RKO (cell line): Measurements from ENCODE around the gene MICAL3.
"Not testable (repeated sequence)": the region's sequence is repeated elsewhere in the genome, so short reads cannot be mapped to it uniquely, and the experiment has no call there.

Experiments
- DNase-seq: peaks from one replicate; pipeline ENCODE4 v3.0.0-alpha.2; 2016; ENCODE audit warnings: low spot score

Gene MICAL3

DNA sequence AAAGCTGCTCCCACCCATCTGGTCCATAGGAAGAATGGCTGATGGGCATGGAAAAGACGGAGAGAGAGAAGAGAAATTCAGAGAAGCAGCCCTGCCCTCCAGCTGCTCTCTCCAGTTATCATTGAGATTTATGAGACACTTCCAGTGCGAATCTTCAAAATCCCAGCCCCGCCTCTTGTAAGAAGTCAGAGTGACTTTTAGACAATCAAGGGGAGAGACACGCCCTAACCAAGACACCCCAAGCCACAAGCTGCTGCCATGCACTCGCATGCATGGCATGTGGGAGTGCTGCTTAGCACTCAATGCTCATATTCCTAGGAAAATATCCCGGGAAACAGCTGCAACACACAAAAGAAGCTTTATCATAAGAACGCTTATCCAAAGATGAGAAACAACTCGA is 139.5 kb downstream of the MICAL3 start:
- no peak for DNase-seq

DNA sequence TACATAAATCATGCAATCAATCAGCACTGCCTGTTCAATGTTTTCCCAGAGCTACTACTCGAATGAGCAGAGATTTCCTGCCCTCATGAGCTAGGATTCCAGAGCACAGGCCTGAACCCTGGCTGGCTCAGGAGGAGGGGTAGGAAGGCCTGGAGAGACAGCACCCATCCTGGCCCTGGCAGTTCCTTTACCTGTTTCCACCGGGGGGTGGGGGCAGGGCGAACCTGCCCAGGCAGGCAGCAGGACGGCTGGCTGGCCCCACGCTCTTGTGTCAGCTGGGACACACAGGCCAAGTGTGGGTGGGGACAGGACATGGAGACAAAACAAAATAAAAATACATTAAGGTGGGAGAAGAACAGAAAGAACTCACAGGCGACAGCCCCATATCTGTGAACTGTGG is 140.3 kb downstream of the MICAL3 start:
- no peak for DNase-seq

DNA sequence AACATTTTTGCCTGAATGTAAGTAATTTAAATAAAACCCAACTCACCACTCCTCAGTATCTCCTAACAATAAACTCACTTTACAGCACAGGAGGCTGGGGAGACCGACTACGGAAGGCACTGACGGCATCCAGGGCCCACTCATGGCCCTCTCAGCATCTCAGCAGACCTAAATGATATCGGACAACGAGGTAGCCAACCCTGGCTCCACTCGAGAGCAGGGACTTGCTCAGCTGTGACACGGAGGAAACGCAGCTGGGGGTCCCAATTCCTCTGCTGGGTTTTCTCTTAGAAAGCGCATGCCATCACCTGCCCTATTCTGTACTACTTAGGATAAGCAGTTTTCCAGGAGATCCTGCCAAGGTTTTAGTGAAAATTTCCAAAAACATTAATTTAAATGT is 141.0 kb downstream of the MICAL3 start:
- DNase-seq: no peak

- no peak for DNase-seq
Measured at GRCh38 chr22:17882727-17883126, 141.6 kb downstream of the MICAL3 start.

- no peak for DNase-seq
Measured at GRCh38 chr22:17882162-17882561, 142.2 kb downstream of the MICAL3 start.

DNA sequence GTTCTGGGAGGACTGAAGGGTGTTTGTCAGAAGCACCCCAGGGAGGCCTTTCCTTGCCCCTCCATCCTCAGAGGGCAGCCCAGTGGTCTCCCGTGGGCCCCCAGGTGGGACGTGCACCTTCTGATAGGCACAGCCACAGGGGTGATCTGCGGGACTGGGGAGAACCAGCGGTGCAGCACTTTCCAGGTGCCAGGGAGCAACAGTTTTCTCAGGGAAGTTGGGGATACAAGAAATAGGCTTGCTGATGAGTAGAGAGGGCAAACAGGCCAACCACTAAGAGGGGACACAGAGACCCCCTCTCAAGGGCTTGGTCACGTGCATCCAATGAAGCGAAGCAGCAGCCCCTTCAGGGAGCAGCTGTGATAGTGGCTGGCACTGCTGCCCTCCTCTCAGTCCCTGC is 143.0 kb downstream of the MICAL3 start:
- no peak for DNase-seq

DNA sequence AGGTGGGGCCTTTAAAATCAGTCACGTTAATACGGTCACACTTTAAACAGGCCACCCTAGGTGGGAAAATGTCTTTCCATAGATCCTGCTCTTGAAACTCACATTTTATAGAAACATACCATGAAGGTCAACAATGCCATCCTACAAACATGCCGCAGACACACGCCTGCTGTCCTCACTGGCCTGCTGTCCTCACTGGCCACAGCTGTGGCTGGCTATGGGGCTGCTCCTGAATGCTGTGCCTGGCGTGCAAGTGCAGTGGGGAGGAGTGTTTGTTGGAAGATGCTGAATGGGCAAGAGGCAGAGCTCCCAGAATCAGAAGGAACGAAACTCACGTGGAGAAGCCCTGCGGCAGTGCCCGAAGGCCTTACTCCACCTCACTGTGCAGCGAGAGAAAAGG is 143.9 kb downstream of the MICAL3 start:
- no peak for DNase-seq

DNA sequence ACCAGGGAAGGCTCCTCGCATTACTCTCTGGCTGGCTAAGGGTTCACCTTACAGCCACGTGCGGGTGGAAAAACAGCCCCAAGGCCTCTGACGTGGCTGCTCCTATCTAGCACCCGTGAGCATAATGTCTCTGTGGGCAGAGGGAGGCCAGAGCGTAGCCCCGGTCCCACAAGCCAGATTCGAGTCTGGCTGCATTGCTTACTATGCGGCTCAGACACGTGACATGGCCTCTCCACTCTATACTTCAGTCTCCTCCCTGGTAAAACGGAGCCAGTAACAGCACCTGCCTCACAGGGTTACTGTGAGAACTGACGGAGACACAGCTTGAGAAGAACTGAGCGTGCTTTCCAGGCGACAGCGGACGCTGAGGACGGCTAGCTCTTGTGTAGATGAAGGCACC is 144.3 kb downstream of the MICAL3 start:
- DNase-seq: no peak

- DNase-seq: no peak
Measured at GRCh38 chr22:17878941-17879340, 145.4 kb downstream of the MICAL3 start.

GRCh38 chr22:17878186-17878694 is 146.1 kb downstream of the MICAL3 start:
- DNase-seq: no peak

DNA sequence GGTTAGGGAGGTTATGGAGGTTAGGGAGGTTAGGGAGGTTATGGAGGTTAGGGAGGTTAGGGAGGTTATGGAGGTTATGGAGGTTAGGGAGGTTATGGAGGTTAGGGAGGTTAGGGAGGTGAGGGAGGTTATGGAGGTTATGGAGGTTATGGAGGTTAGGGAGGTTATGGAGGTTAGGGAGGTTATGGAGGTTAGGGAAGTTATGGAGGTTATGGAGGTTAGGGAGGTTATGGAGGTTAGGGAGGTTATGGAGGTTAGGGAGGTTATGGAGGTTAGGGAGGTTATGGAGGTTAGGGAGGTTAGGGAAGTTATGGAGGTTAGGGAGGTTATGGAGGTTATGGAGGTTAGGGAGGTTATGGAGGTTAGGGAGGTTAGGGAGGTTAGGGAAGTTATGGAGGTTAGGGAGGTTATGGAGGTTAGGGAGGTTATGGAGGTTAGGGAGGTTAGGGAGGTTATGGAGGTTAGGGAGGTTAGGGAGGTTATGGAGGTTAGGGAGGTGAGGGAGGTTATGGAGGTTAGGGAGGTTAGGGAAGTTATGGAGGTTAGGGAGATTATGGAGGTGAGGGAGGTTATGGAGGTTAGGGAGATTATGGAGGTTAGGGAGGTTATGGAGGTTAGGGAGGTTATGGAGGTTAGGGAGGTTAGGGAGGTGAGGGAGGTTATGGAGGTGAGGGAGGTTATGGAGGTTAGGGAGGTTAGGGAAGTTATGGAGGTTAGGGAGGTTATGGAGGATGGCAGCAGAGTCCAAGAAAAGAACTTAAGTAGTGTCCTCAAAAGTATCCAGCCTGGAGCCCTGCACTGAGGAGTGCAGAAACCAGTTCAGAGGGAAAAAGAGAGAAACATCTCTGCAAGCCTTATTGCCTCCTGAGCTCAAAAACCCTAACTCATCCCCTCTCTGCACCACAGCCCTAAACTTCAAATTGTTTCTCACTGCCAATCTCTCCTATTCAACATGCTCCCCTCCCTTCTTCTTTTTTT is 147.2 kb downstream of the MICAL3 start:
- DNase-seq: not testable (repeated sequence)

DNA sequence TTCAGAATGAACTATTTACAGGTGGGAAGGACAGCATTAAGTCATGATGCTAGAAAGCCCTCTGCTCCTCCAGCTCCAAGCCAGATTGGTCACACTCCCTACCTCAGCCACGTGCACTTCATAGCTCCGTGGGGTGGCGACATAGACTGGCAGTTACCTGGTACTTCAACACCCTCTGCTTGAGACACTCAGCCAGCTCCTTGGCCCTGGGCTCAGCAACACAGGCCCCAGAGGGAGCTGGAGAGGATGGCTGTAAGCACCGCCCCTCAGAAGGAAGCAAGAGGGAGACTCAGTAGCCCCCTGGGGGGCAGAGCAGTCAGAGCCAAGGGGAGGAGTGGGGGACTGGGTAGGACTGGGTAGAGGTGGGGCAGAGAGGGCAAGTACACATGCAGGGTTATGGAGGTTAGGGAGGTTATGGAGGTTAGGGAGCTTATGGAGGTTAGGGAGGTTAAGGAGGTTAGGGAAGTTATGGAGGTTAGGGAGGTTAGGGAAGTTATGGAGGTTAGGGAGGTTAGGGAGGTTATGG is 148.0 kb downstream of the MICAL3 start:
- DNase-seq: no peak

DNA sequence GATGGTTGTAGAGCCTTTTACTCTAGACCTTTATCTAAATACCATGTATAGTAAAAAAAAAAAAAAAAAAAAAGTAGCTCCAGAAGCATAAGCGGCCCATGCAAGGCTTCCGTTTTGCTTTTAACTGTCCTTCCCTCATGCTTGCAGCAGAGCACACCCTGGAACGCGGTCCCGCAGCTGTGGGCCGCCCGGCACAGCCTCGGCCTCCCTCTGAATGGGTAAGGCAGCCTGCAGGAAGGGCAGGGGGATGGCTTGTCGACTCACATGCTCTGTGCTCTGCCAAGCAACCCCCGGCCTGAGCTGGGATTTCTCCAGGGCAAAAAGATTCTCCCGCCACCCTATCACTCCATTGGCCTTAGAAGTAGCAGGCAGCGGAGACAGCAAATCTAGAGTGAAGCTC is 148.7 kb downstream of the MICAL3 start:
- DNase-seq: no peak

GRCh38 chr22:17875156-17875555 is 149.2 kb downstream of the MICAL3 start:
- no peak for DNase-seq

DNA sequence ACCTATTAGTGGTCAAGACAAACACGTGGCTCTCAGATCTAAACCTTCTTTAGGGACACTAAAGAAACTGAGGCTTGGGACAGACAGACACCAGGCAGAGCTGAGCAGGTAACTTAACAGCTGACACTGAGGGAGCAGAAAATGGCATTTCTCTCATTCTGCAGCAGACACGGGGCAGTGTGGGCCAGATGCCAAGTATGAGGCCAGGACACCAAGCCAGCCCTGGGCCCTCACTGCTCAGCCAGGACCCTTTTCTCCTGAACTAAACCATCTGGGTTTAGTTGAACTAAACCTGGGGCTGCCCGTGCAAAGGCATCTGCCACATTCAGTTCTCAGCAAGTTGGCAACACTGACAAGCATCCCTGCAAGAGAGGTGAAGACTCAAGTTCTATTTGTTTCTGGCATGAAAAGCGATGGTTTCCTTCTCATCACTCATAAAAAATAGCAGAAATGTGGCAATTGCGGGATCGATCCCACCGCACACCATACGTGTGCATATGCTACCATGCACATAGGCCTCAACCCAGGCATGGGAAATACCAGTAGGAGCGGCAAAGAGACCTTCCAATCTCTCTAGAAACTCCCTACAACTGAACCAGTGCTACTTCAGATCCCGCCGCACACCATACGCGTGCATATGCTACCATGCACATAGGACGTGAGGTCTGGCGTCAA is 150.0 kb downstream of the MICAL3 start:
- DNase-seq: no peak

GRCh38 chr22:17873804-17874203 is 150.6 kb downstream of the MICAL3 start:
- no peak for DNase-seq

- no peak for DNase-seq
Measured at GRCh38 chr22:17873116-17873515, 151.2 kb downstream of the MICAL3 start.

DNA sequence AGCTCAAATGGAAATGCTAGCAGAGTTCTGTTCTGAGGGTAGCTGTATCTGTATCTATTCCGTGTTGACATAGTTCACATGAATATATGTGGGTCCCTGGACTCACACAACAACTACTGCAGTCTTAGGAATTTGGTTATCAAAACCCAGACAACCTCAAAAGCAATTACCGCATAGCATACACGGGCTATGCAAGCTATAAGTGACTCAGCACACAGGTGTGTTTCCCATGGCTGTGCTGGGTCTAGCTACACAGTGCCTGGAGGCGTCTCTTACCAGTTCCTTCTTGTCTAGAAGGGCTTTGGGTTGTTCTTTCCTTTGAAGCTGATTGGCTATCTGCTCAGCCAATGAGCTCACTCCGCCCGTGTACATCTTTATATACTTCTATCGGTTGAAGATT is 151.9 kb downstream of the MICAL3 start:
- no peak for DNase-seq

DNA sequence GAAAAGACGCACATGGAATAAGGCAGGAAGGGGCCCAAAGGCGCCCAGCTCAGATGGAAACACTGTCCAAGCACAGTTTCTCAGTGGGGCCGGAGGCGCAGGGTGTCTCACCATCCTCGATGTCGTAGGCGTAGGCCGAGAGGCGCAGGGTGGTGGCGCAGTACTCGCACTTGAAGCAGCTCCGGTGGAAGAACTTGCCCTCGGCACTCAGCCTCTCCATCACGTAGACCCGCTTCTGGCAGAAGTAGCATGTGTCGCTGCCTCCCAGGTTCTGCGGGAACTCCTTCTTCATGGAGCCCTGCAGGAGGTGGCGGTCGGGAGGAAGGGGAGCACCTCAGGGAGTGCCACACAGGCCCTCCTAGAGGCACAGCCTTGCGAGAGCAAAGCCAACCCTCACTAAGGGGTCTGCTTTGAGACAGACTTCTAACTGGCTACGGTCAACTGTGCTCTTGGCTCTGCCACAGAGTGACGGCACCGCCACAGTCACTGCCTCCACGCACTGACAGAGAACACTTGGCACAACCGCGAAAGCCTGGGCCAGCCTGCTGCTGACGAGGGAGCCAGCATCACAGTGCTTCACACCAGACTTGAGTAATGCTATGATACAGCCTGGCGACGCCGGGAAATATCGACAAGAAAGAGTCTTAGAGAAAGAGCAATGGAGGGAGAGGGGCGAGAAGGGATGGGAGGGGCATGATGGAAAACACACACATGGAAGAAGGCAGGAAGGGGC is 152.5 kb downstream of the MICAL3 start:
- DNase-seq: no peak

- DNase-seq: no peak
Measured at GRCh38 chr22:17870407-17870806, 154.0 kb downstream of the MICAL3 start.

DNA sequence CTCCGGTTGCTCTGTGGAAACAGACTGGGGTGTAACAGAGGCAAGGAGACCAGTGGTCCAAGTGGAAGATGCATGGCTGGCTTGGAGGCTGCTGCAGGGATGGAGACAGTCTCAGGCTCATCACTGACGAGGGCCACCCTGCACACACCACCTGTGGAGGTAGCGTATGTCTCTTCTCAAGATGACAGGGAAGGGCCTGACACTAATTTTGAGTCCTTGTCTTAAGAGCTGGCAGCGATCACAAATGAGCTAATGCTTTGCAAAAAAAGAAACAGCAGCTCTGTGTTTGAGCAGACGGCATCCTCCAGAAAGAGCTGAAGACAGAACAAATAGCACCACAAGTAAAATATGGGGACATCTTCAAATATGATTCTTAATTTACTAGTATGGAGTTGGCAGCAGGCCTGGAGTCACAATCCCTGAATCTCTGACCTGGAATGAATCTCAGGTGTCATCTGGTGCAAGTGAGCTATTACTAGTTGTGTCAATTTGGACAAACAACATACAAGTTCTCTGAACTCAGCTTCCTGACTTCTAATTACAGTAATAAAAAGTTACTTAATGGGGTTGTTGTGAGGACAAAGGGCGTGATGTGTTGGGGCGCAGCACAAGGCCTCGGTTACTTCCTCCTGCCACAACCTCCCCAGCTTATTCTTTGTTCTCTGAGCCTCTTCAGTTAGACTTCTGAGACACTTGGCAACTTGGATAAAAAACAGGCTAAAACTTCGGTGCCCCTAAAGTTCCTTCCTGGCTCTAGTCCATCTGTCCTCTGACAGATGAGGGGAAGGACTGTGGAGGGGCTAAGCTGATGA is 154.9 kb downstream of the MICAL3 start:
- DNase-seq: no peak
